Stimulated activated CD4-positive, alpha-beta T cell treated with anti-CD3 and anti-CD28 coated beads, Interleukin-4, amount 100 ng/mL, for 24 hours (primary cell): ENCODE measurements around the gene ST7.
"Not testable (repeated sequence)": the region's sequence is repeated elsewhere in the genome, so short reads cannot be mapped to it uniquely, and the experiment has no call there.

Experiments
- DNase-seq: peaks from one replicate; pipeline ENCODE4 v3.0.0-alpha.2; 2020

ST7 gene

DNA sequence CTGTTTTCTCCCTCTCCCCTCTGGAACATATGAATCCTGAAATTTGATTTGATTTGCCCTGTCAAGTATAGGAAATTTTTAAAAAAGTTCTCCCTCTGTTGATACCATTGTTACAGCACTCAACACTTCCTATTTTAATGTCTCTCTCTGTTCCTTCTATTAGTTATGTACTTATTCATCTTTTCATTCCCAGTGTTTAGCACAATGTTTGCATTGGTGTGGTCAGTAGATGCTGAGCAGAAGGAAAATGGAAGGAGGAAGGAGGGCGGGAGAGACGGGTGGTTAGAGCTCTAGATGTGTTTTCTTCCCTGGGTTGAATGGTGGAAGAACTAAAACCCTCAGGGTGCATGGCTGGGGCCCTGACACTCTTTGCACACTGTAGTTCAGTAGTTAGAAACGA is 290.1 kb downstream of the ST7 start:
- DNase-seq: no peak

GRCh38 chr7:117245703-117246102 is 292.4 kb downstream of the ST7 start:
- not testable (repeated sequence) for DNase-seq

DNA sequence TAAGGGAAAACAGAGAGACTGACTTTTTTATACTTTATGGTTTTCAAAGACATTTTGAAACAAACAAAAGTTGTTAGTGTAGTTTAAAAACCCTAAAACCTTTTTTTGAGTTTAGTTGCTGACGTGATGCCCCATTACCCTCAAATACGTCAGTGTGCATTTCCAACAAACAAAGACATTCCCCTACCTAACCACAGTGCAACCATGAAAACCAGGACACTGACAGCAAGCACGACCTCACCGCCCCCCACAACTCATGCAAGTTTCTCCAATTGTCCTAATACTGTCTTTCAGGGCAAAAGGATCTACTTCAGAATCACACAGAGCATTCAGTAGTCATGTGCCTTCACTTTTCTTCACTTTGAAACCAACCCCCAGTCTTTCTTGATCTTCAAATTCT is 294.5 kb downstream of the ST7 start:
- no peak for DNase-seq

GRCh38 chr7:117248829-117249228 is 295.5 kb downstream of the ST7 start:
- DNase-seq: no peak

DNA sequence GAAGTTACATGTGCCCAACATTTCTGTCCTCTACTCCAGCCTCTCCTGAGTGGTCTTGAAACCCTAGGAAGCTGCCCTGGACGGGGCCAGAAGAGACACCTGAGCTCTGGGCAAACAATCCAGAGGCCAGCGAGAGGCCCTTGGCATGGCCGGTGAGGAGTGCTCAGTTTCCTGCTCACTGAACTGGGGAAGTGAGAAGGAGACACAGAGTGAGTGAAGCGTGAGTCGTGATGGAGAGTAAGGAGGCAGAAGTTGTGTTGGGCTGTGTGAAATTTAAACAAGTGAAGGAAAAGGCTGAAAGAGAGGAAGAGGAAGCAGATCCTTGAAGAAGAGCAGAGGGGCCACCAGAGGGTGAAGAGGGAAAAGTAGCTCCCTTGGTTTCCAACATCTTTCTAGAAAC is 296.4 kb downstream of the ST7 start:
- DNase-seq: no peak

- no peak for DNase-seq
These were observed 296.9 kb downstream of the ST7 start for GRCh38 chr7:117250245-117250644.

DNA sequence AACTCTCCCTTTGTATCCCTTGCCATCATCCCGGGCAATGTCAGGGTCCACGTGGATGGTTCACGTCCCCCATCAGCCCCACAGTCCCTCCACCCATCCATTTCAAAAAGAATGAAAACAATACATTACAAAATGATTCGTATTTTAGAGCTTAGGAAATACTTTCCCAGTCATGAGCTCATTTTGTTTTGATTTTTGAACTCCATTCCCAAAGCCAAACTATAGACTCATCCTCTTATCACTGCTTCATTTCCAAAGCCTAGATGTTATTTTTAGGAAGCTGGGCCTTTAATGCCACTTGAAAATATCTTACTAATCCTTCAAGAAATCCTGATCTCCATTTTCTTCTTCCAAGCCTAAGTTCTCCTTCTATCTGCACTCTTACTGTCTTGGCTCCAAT is 297.5 kb downstream of the ST7 start:
- DNase-seq: no peak

DNA sequence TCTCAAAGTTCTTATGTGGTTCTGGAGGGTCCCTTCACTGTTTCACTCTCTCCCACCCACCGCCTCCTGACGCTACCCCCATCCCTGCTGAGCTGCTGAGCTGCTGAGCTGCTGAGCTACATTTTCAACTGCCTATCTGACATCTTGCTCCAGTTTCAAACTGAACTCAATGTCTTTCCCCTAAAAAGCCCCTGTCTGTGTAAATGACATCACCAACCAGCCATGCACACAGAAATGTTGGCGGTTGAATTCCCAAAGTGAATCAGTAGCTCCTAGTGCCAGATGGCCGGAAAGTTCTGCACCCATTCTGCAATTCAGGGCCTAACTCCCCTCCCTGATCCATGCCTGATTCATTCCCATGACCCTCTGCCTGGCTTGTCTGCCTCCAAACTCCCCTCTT is 298.4 kb downstream of the ST7 start:
- no peak for DNase-seq

DNA sequence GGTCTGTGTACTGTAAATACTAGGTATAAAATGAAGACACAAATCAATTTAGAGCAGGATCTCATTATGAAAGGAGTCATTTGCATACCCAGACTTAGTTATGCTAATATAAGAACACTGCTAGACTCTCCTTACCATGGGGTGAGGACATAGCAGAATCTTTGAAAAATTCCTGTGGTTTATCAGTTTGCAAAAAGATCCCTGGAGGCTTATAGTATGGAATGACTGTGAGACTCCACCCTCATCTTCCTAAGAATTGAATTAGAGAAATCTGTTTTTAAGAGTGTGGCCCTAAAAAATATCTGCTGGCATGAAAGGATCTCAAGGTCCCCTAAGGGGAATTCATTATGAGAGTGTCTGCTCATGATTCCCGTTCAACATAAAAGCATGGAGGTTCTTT is 306.3 kb downstream of the ST7 start:
- DNase-seq: no peak

DNA sequence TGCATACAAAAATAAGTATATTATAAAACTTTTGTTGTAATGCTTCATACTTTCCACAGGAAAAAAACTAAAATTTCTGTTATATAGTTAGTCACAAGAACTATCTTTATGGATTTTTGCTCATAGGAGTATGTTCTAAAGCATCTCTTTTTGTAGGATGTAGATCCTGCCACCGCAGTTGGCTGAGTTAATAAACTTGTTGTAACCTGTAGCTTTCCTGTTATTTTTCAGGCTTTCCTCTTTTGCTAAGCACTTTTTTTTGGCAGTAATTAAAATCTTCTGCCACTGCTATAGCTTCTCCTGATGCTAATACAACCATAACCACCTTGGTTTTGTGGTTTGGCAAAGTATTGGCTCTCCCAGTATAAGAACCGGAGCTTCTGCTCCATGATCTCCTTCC is 309.2 kb downstream of the ST7 start:
- DNase-seq: no peak

DNA sequence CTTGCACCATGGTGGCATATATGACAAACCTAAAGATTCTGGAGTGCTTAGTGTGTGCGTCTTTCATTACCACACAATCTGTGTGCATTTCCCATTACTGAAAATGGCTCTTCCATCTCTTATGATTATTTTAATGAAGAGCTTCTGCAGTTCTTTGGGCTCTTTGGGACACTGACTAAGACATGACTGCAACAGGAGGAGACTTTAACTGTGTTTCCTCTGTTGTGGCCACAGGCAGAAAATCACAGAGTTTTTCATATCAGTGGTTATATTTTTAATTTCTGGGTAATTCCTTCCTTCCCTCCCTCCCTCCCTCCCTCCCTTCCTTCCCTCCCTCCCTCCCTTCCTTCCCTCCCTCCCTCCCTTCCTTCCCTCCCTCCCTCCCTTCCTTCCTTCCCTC is 311.4 kb downstream of the ST7 start:
- DNase-seq: no peak

- no peak for DNase-seq
These were observed 316.1 kb downstream of the ST7 start for GRCh38 chr7:117269417-117269816.

GRCh38 chr7:117269886-117270285 is 316.6 kb downstream of the ST7 start:
- DNase-seq: no peak

GRCh38 chr7:117270371-117270770 is 317.1 kb downstream of the ST7 start:
- DNase-seq: no peak

DNA sequence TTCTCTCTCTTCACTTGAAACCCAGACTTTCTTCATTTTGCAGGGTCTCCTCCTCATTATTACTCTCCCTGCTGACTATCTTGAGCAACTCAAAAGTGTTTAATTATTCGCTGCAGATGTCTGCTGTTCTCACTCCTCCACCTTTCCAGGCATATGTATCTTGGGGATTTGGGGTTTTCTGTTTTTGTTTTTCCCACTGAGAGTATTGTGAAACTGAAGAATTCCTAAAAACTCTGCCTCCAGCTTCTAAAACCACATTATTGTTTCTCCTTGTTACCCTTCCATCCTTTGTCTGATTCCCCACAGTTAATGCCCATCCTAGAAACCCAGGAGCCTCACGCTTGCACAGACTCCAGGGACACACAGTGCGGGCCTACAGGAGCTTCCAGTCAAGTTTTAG is 318.3 kb downstream of the ST7 start:
- no peak for DNase-seq

GRCh38 chr7:117272017-117272759 is 318.9 kb downstream of the ST7 start:
- DNase-seq: no peak

GRCh38 chr7:117273325-117273724 is 320.0 kb downstream of the ST7 start:
- no peak for DNase-seq

GRCh38 chr7:117273814-117274225 is 320.5 kb downstream of the ST7 start:
- no peak for DNase-seq

DNA sequence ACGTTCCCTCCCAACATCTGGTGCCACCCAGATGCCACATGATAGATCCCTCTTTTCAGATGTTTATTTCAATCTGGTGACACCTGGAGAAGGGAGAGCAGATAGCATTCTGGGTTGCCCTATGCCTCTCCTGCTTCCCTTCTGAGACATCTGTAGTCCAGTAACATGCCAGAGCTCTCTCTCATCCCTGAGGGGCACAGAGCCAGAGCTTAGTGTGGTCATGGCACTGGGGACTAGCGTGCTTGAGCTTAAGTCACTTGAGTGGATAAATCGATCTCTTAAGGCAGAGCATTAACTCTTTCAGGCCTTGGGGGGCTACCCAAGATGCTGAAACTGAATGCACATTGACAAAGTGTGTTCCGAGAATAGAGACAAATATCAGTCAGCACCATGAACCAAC is 321.6 kb downstream of the ST7 start:
- DNase-seq: no peak

DNA sequence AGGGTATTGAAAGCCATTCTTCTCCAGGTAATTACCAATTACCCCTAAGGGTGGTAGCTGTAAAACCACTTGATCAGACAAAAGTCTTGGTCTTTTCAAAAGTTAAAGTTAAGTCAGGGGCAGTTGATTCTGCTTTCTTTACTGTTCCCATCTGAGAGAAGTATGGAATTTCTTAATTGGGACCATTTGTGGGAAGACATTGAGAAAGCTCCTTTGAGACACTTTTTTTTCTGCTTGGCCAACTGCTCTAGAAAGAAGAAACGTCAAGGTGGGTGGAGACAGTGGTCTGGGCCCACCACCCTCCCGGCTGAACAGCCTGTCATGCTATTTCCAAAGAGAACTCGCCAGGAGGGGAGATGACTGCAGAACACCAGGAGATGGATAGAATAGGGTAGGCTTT is 324.3 kb downstream of the ST7 start:
- DNase-seq: no peak

DNA sequence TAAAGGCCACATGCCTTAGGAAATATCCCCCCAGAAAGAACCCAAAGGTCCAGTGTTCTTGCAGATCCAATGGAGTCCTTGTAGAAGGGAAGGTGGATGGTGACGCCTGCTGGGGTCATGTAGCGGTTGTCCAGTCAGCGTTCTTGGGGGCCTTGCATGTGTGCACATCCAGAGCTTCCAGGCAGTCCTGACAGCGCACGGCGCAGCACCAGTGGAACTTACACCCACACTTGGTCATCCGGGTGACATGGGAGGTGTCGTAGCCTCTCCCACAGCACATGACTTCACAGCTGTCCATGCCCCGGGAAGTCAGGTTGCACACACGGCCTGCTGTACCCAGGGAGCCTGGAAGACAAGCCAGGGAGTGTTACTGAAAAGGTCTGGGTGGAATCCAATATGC is 324.7 kb downstream of the ST7 start:
- DNase-seq: no peak

GRCh38 chr7:117279203-117279602 is 325.9 kb downstream of the ST7 start:
- DNase-seq: no peak
